Measurements from ENCODE around the gene EPB41L5. TPM values are rescaled to one million over a fixed set of nuclear protein-coding genes. Genes with fewer than 3 reads are reported as not detected.

Gene EPB41L5
- total RNA-seq, 1 donor from 2014 or later: 29.4 TPM

DNA sequence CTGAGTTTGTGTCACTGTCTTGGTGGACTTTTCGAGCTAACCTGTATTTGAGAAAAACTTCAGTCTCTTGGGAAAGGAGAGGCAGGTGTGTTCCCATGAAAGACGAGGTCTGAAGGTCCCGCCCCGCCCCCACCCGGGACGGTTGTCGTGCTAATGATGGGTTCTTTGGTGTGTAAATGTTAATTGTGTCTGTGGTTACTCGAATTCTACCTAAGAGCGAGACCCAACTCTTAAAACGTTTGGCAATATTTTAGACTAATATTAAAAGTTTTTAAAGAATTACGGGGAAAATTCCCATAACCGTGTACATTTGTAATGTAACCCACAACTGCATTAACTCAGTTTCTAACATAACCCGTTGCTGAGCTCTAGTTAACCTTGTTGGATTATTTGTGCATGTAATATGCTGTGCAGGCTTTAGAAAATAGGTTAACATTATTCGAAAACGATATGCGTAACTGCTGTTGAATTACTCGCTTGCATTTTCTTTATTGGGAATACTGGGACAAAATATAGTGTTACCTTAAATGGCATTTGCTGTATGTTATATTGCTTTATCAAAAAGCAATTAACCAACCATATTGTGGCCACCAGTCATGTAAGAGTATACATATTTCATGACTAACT is 833 bp downstream of the EPB41L5 start:
- no peaks in the 10 kb centered on the region for H3K9me3 Mint-ChIP-seq
- no peak for ATAC-seq (ENCODE audit: low read depth)
- TF ChIP-seq, protein P1, sequence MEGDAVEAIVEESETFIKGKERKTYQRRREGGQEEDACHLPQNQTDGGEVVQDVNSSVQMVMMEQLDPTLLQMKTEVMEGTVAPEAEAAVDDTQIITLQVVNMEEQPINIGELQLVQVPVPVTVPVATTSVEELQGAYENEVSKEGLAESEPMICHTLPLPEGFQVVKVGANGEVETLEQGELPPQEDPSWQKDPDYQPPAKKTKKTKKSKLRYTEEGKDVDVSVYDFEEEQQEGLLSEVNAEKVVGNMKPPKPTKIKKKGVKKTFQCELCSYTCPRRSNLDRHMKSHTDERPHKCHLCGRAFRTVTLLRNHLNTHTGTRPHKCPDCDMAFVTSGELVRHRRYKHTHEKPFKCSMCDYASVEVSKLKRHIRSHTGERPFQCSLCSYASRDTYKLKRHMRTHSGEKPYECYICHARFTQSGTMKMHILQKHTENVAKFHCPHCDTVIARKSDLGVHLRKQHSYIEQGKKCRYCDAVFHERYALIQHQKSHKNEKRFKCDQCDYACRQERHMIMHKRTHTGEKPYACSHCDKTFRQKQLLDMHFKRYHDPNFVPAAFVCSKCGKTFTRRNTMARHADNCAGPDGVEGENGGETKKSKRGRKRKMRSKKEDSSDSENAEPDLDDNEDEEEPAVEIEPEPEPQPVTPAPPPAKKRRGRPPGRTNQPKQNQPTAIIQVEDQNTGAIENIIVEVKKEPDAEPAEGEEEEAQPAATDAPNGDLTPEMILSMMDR (IDR thresholded peaks at IDR 0.05): no peak
- CTCF ChIA-PET: interaction anchor here (1.3 kb wide), 1 partner anchor 161 kb away, joined by 5 read pairs; no protein-coding TSS in a partner anchor
- H3K4me1 Mint-ChIP-seq: peaks cover 32% of the 10 kb centered on the region
- no peak for DNase-seq
- no peaks in the 10 kb centered on the region for H3K27me3 Mint-ChIP-seq
- peak overlapping the region; percentile 68 for H3K27ac Mint-ChIP-seq
- peaks cover under 1% of the 10 kb centered on the region for H3K36me3 Mint-ChIP-seq (ENCODE audit: low read depth)
- POLR2A ChIA-PET: interaction anchor here (1.4 to 2.2 kb wide), 4 partner anchors 163 to 254 kb away, joined by 5 to 19 read pairs (median 10); partner anchors contain the start of genes PTPN4 and TMEM185B
- H3K4me3 Mint-ChIP-seq: peak overlapping the region; percentile 87
- intact Hi-C loops (cut with micrococcal nuclease): loop anchor here (1.0 to 5.0 kb wide), 8 partner anchors 8 to 647 kb away; partner anchors contain the start of genes C2orf76, DBI, PTPN4 and RALB

DNA sequence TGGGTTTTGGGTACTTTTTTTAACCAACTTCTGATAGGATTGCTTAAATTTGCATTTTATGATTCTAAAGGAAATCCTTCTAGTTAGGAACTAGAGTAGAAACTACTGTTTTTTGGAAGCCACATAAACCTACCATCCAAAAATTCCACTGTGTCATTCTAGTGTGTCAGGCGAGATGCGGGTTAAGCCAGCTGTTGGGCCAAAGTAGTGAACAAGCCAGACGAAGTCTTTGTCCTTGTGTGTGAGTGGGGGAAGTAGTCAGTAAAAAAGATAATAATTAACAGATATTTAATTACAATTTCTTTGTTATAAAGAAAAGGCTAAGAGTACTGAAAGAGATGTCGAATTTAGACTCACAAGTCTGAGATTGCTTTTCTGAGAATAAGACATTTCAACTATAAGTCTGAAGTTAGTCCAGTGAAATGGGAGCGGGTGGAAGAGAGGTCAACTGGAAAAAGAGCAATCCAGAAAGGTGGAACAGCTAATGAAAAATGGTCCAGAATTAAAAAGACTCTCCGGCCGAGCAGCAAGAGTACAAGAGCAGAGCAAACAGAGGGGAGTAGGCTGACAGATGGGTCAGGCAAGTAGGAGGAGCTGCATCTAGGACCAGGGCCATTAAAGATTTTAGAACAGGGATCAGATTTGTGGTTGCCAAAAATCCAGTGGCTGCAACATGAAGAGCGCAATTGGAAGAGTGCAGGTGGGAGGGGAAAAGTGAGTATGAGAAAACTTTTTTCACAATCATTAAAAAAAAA is 1.5 kb downstream of the EPB41L5 start:
- Mint-ChIP-seq H3K27ac (no peak overlapping the region), H3K4me3 (peak overlapping the region; percentile 87), H3K9me3 (no peaks in the 10 kb centered on the region), H3K36me3 (ENCODE audit: low read depth) (peaks cover 6% of the 10 kb centered on the region), H3K27me3 (no peaks in the 10 kb centered on the region), H3K4me1 (peaks cover 32% of the 10 kb centered on the region)
- intact Hi-C loops (cut with micrococcal nuclease): loop anchor here (5.0 kb wide), 1 partner anchor 582 kb away; the partner anchor contains the start of gene TMEM37
- ATAC-seq (ENCODE audit: low read depth) (no peak), DNase-seq (no peak)
- TF ChIP-seq, protein P1 (IDR thresholded peaks at IDR 0.05): no peak
- ChIA-PET CTCF (no interaction called here), POLR2A (interaction anchor here (1.9 to 2.2 kb wide), 2 partner anchors 162 to 254 kb away, joined by 14 to 19 read pairs; partner anchors contain the start of gene PTPN4)

- DNase-seq (no peak), ATAC-seq (ENCODE audit: low read depth) (no peak)
- intact Hi-C loops (cut with micrococcal nuclease): no loop called here
- peaks cover 24% of the 10 kb centered on the region for H3K4me1 Mint-ChIP-seq
- H3K36me3 Mint-ChIP-seq (ENCODE audit: low read depth): peaks cover 17% of the 10 kb centered on the region
- TF ChIP-seq, protein P1 (IDR thresholded peaks at IDR 0.05): no peak
- POLR2A ChIA-PET: no interaction called here
- no peaks in the 10 kb centered on the region for H3K9me3 Mint-ChIP-seq
- CTCF ChIA-PET: no interaction called here
- H3K27ac Mint-ChIP-seq: no peak overlapping the region
- no peak overlapping the region for H3K4me3 Mint-ChIP-seq
- H3K27me3 Mint-ChIP-seq: no peaks in the 10 kb centered on the region
Measured at GRCh38 chr2:120016800-120017199, 3.9 kb downstream of the EPB41L5 start.

DNA sequence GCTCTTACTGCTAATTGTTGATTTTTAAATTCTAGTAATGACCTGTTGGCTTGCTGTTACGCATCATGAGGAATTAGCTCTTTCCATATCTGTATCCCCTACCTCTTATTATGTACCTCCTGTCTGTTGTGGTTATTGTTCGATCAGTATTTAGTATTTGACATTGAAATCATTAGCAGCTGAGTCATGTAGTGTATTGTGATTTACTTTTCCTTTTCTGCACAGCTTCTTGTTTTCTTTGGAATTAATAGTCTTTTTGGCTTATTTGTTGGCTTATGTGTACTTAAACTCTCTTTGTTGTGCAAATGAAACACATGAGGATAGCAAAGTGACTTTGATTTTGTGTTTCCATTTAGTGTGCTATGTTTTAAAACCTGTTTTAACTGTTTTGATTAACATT is 4.3 kb downstream of the EPB41L5 start:
- ATAC-seq (ENCODE audit: low read depth): no peak
- no peak for DNase-seq
- intact Hi-C loops (cut with micrococcal nuclease): no loop called here
- Mint-ChIP-seq H3K36me3 (ENCODE audit: low read depth) (peaks cover 17% of the 10 kb centered on the region), H3K4me3 (no peak overlapping the region), H3K27ac (no peak overlapping the region), H3K27me3 (no peaks in the 10 kb centered on the region), H3K9me3 (no peaks in the 10 kb centered on the region), H3K4me1 (peaks cover 21% of the 10 kb centered on the region)
- TF ChIP-seq, protein P1 (IDR thresholded peaks at IDR 0.05): no peak
- ChIA-PET CTCF (no interaction called here), POLR2A (no interaction called here)

DNA sequence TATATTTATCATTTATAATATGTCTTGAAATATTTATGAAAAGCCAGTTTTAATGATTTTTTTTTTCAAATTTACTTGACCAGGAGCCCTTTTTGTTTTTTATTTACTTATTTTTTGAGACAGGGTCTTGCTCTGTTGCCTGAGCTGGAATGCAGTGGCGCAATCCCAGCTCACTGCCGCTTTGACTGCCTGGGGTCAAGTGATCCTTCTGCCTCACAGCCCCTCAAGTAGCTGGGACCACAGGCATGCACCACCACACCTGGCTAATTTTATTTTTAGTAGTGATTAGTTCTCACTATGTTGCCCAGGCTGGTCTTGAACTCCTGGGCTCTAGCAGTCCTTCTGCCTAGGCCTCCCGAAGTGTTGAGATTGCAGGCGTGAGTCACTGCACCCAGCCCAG is 5.7 kb downstream of the EPB41L5 start:
- TF ChIP-seq, protein P1 (IDR thresholded peaks at IDR 0.05): no peak
- Mint-ChIP-seq H3K4me3 (no peak overlapping the region), H3K36me3 (ENCODE audit: low read depth) (peaks cover 25% of the 10 kb centered on the region), H3K9me3 (no peaks in the 10 kb centered on the region), H3K27ac (no peak overlapping the region), H3K4me1 (peaks cover 14% of the 10 kb centered on the region), H3K27me3 (no peaks in the 10 kb centered on the region)
- no peak for DNase-seq
- ChIA-PET CTCF (no interaction called here), POLR2A (no interaction called here)
- intact Hi-C loops (cut with micrococcal nuclease): no loop called here
- ATAC-seq (ENCODE audit: low read depth): no peak

Data from activated B cell treated with CpG ODN at 0.5 μM for 24 hours (primary cell).